HepG2 (cell line): ENCODE data around the gene SNX18. TPM values are rescaled to one million over a fixed set of nuclear protein-coding genes. Genes with fewer than 3 reads are reported as not detected.

Source experiments
- ATAC-seq: fragments of 200-7000 bp; cut with Tn5 transposase; 3 replicates; pipeline ENCODE4 v1.9.1; 2020; ENCODE audit warnings: mild to moderate bottlenecking, moderate library complexity
- BruUV-seq: library from RNA; stranded (reverse); fragments of 400-500 nt; replicated peaks from 2 replicates; lab custom pipeline; 2021; lab: Mats Ljungman, UMichigan
- CTCF ChIA-PET: fragments of 300-600 bp; formaldehyde crosslinking; extraction: SDS; loops from one replicate; lab custom pipeline; 2021; ENCODE audit warnings: low total read pairs, inconsistent platforms, low intra/inter-chr PET ratio; lab: Yijun Ruan, JAX
- POLR2A ChIA-PET: fragments of 350-600 bp; sonication (Branson Sonifier 250); formaldehyde crosslinking; loops from one replicate; lab custom pipeline; 2020; ENCODE audit warnings: antibody characterized with exemption, inconsistent platforms; lab: Yijun Ruan, JAX
- DNase-seq: peaks from one replicate; pipeline ENCODE4 v3.0.0-alpha.2; 2015; ENCODE audit warnings: low spot score
- FAIRE-seq: peaks from 3 replicates; lab custom pipeline; 2011; peaks lifted over from hg19 to GRCh38; lab: Jason Lieb, UNC
- H2AFZ ChIP-seq: one replicate; pipeline ENCODE4 v1.6.1; 2011; ENCODE audit warnings: low read length, inconsistent platforms
- H3K27ac ChIP-seq: fragments of 300-600 bp; 3 replicates; pipeline ENCODE4 v1.8.0; 2011; ENCODE audit warnings: mixed run types, mild to moderate bottlenecking, mixed read lengths, low read length, inconsistent platforms; ENCODE audit not compliant: insufficient read depth; ENCODE audit errors: extremely low read length
- H3K27me3 ChIP-seq, 2 experiments: fragments of 200-600 bp in 1 of 2; 2 replicates in 1 of 2; 3 replicates in 1 of 2; pipeline versions ENCODE4 v1.6.0 to v1.8.0; 2011; ENCODE audit warnings: low read length in 2 of 2, mild to moderate bottlenecking in 2 of 2, moderate library complexity in 2 of 2, inconsistent platforms in 1 of 2; ENCODE audit not compliant: insufficient read depth in 2 of 2, control insufficient read depth in 1 of 2
- H3K36me3 ChIP-seq, 2 experiments: fragments of 200-600 bp in 1 of 2; replicated peaks in 1 of 2; 2 replicates in 1 of 2; 3 replicates in 1 of 2; pipeline versions ENCODE4 v1.5.1 to v1.8.0; 2011; ENCODE audit warnings: low read length in 2 of 2, inconsistent platforms in 1 of 2; ENCODE audit not compliant: insufficient read depth in 2 of 2, control insufficient read depth in 1 of 2
- H3K4me1 ChIP-seq: 2 replicates; pipeline ENCODE4 v1.5.1; 2012; ENCODE audit warnings: low read length, inconsistent platforms; ENCODE audit not compliant: insufficient read depth
- H3K4me2 ChIP-seq: 2 replicates; pipeline ENCODE4 v1.6.0; 2011; ENCODE audit warnings: low read depth, low read length, inconsistent platforms
- H3K4me3 ChIP-seq, 3 experiments: fragments of 200-600 bp in 1 of 3; sonication (generic), shearing (Covaris generic) in 1 of 3; replicated peaks in 1 of 3; 2 replicates each; pipeline ENCODE4 v1.5.1; 2011 to 2016; ENCODE audit warnings: low read length in 3 of 3, inconsistent platforms in 2 of 3, low read depth in 2 of 3, mild to moderate bottlenecking in 2 of 3, control low read depth in 1 of 3, mixed read lengths in 1 of 3; ENCODE audit not compliant: insufficient read depth in 1 of 3
- H3K79me2 ChIP-seq: one replicate; pipeline ENCODE4 v1.6.1; 2011; ENCODE audit warnings: low read length, inconsistent platforms; ENCODE audit not compliant: insufficient read depth
- H3K9ac ChIP-seq: 2 replicates; pipeline ENCODE4 v1.6.0; 2011; ENCODE audit warnings: mild to moderate bottlenecking, low read depth, low read length, inconsistent platforms; ENCODE audit not compliant: insufficient read depth
- H3K9me3 ChIP-seq: 2 replicates; pipeline ENCODE4 v1.5.1; 2012; ENCODE audit warnings: mild to moderate bottlenecking, low read length
- H4K20me1 ChIP-seq: 2 replicates; pipeline ENCODE4 v1.6.0; 2011; ENCODE audit warnings: inconsistent platforms, mild to moderate bottlenecking, low read length, moderate library complexity; ENCODE audit not compliant: insufficient read depth
- HIVEP1 ChIP-seq: sonication (generic); formaldehyde crosslinking; IDR thresholded peaks from 2 replicates; pipeline ENCODE4 v1.4.0; 2020; ENCODE audit warnings: mild to moderate bottlenecking, missing genetic modification reagents
- MIER2 ChIP-seq: IDR thresholded peaks from 2 replicates; pipeline ENCODE4 v1.6.1; 2016; ENCODE audit warnings: missing biosample characterization, missing genetic modification reagents
- RFXAP ChIP-seq: sonication (generic); formaldehyde crosslinking; IDR thresholded peaks from 2 replicates; pipeline ENCODE4 v1.4.0; 2020; ENCODE audit warnings: missing genetic modification reagents, borderline replicate concordance
- SRSF9 ChIP-seq: fragments of 200-400 bp; formaldehyde crosslinking; IDR thresholded peaks from 2 replicates; pipeline ENCODE4 v1.6.1; 2018; ENCODE audit warnings: borderline replicate concordance, mild to moderate bottlenecking, low read depth, low read length; ENCODE audit not compliant: insufficient read depth, poor library complexity, severe bottlenecking
- TARDBP ChIP-seq: sonication (generic); formaldehyde crosslinking; IDR thresholded peaks from 2 replicates; pipeline ENCODE4 v1.8.0; 2022; ENCODE audit warnings: mild to moderate bottlenecking, missing genetic modification reagents
- TSC22D2 ChIP-seq: sonication (generic); formaldehyde crosslinking; IDR thresholded peaks from 2 replicates; pipeline ENCODE4 v1.5.1; 2020; ENCODE audit warnings: missing genetic modification reagents, mild to moderate bottlenecking, borderline replicate concordance
- ZIK1 ChIP-seq: sonication (generic); formaldehyde crosslinking; IDR thresholded peaks from 2 replicates; pipeline ENCODE4 v1.5.0; 2020; ENCODE audit warnings: mild to moderate bottlenecking, low read depth, missing genetic modification reagents, borderline replicate concordance
- ZNF496 ChIP-seq: sonication (generic); formaldehyde crosslinking; IDR thresholded peaks from 2 replicates; pipeline ENCODE4 v1.8.1; 2023; ENCODE audit warnings: mild to moderate bottlenecking, moderate library complexity, missing genetic modification reagents; ENCODE audit not compliant: insufficient replicate concordance
- ZNF703 ChIP-seq: sonication (generic); formaldehyde crosslinking; IDR thresholded peaks from 2 replicates; pipeline ENCODE4 v1.5.1; 2020; ENCODE audit warnings: missing genetic modification reagents, mild to moderate bottlenecking, moderate library complexity, borderline replicate concordance
- ZNF766 ChIP-seq: sonication (generic); formaldehyde crosslinking; IDR thresholded peaks from 2 replicates; pipeline ENCODE4 v1.5.0; 2020; ENCODE audit warnings: missing genetic modification reagents, borderline replicate concordance
- ZNF788 ChIP-seq: sonication (generic); formaldehyde crosslinking; IDR thresholded peaks from 2 replicates; pipeline ENCODE4 v1.5.0; 2020; ENCODE audit warnings: mild to moderate bottlenecking, missing genetic modification reagents, borderline replicate concordance
- WGBS: methylation state at CpG from one replicate; pipeline ENCODE4 v1.1.6; 2017; ENCODE audit warnings: low lambda C conversion rate; 5-methylcytosine and 5-hydroxymethylcytosine counted together
- in situ Hi-C: cut with HindIII; loops from 2 replicates; pipeline ENCODE4 v1.10.0; 2017; ENCODE audit warnings: low pct_unique_long_range_greater_than_20kb; ENCODE audit not compliant: extremely low pct_ligation_motif_present
- intact Hi-C: fragments of 100-400 bp; cut with micrococcal nuclease; formaldehyde crosslinking; loops from one replicate; pipeline ENCODE4 v1.10.0; 2022; ENCODE audit not compliant: unreplicated experiment
- polyA plus RNA-seq, 8 experiments: library from polyadenylated mRNA; depleted of rRNA in 3 of 8; stranded (reverse) in 7 of 8; unstranded in 1 of 8; fragments of >200 nt; fragmentation: Illumina TruSeq in 4 of 8; extraction: Trizol in 4 of 8; gene quantifications; 2 replicates each; pipeline versions ENCODE4 v1.2.1 to v1.2.3, GENCODE V29; 2011 to 2016; ENCODE audit warnings: low read depth in 4 of 8, missing spikeins in 1 of 8, mixed read lengths in 1 of 8; ENCODE audit not compliant: insufficient read depth in 1 of 8
- total RNA-seq, 5 experiments: library from RNA; depleted of rRNA; stranded (reverse); fragments of >200 nt; fragmentation: Illumina TruSeq; extraction: Trizol; gene quantifications; 2 replicates each; pipeline ENCODE4 v1.2.3, GENCODE V29; 2016; ENCODE audit warnings: low read depth in 1 of 5
- TF ChIP-seq, protein P1 (sequence below): sonication (generic); formaldehyde crosslinking; IDR thresholded peaks from 2 replicates; pipeline ENCODE4 v1.4.0; 2020; ENCODE audit warnings: missing genetic modification reagents
- TF ChIP-seq, protein P2 (sequence below): sonication (generic); formaldehyde crosslinking; IDR thresholded peaks from 2 replicates; pipeline ENCODE4 v1.8.0; 2022; ENCODE audit warnings: missing genetic modification reagents, mild to moderate bottlenecking, borderline replicate concordance

The SNX18 gene
- total and polyA plus RNA-seq, 2 of the 13 experiments (the other 11 are each of a cell fraction or from before 2014, with no cell fraction given), result 2.3 to 6.2 TPM

DNA sequence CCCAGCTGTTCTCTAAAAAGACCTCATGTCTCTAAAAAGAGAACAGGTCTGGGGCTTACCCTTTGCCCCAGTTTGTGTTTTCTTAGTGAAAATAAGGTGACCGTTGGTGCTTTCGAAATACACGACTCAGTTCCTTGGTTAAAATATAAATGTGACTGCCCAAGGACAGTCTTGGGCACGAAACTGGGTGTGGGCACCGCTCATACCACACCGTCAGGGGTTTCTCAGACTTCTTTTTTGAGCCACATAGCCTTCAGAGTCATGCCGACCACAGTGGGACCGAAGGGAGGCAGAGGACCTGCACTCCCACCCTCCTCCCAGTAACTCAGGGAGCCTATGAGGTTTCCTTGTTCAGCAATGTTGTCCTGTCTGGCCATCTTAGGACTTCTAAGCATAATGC lies 6.5 kb downstream of the SNX18 start:
- POLR2A ChIA-PET, result no interaction called here
- FAIRE-seq, result no peak
- H3K9me3 ChIP-seq, result no peaks in the 10 kb centered on the region
- no peak for DNase-seq
- H3K4me2 ChIP-seq, result no peak overlapping the region
- BruUV-seq, result no TSS peak
- H2AFZ ChIP-seq, result no peak overlapping the region
- no peak overlapping the region for H3K27ac ChIP-seq
- CTCF ChIA-PET, result no interaction called here
- no peak overlapping the region for H3K9ac ChIP-seq
- no peak overlapping the region for H3K4me3 ChIP-seq
- 0 out of 2 replicates have a peak, but pooled peaks cover 5% of the 10 kb centered on the region for H4K20me1 ChIP-seq
- intact Hi-C loops, result loop anchor here (10.0 kb wide), 1 partner anchor 101 kb away; no protein-coding TSS in a partner anchor
- ATAC-seq, result no peak
- 93% methylated on average over 7 of the region's 8 CpGs for WGBS
- TF ChIP-seq TARDBP (no peak), HIVEP1 (CRISPR knock-in tag) (no peak), ZNF766 (no peak), SRSF9 (no peak), ZNF703 (CRISPR knock-in tag) (no peak), ZIK1 (CRISPR knock-in tag) (no peak), RFXAP (CRISPR knock-in tag) (no peak), MIER2 (no peak), ZNF496 (CRISPR knock-in tag) (no peak), ZNF788 (CRISPR knock-in tag) (no peak), TSC22D2 (CRISPR knock-in tag) (no peak)
- TF ChIP-seq, protein P1, sequence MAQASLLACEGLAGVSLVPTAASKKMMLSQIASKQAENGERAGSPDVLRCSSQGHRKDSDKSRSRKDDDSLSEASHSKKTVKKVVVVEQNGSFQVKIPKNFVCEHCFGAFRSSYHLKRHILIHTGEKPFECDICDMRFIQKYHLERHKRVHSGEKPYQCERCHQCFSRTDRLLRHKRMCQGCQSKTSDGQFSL, result no peak
- TF ChIP-seq, protein P2, sequence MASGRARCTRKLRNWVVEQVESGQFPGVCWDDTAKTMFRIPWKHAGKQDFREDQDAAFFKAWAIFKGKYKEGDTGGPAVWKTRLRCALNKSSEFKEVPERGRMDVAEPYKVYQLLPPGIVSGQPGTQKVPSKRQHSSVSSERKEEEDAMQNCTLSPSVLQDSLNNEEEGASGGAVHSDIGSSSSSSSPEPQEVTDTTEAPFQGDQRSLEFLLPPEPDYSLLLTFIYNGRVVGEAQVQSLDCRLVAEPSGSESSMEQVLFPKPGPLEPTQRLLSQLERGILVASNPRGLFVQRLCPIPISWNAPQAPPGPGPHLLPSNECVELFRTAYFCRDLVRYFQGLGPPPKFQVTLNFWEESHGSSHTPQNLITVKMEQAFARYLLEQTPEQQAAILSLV (CRISPR knock-in tag), result no peak
- in situ Hi-C loops, result loop anchor here (25.0 kb wide), 1 partner anchor 638 kb away; the partner anchor contains the start of genes CDC20B and GPX8
- H3K36me3 ChIP-seq, result no peaks in the 10 kb centered on the region
- peaks cover 26% of the 10 kb centered on the region for H3K79me2 ChIP-seq
- H3K27me3 ChIP-seq, result no peaks in the 10 kb centered on the region
- H3K4me1 ChIP-seq, result peaks cover 25% of the 10 kb centered on the region
